Endothelial cell of umbilical vein (primary cell): ENCODE results near the gene PCF11.

Experiments
- EZH2 ChIP-seq: IDR thresholded peaks from 2 replicates; pipeline ENCODE4 v1.6.1; 2012; ENCODE audit warnings: borderline replicate concordance, low read depth, mild to moderate bottlenecking, moderate library complexity, low read length, inconsistent platforms; ENCODE audit not compliant: severe bottlenecking
- MAX ChIP-seq: IDR thresholded peaks from 2 replicates; pipeline ENCODE4 v1.6.1; 2011; ENCODE audit not compliant: insufficient read depth, insufficient read length

GRCh38 chr11:83116015-83116641 lies 40.8 kb upstream of the PCF11 start:
- TF ChIP-seq MAX (no peak), EZH2 (no peak)
